ENCODE data around the gene CES1. TPM values are rescaled to one million over a fixed set of nuclear protein-coding genes. Genes with fewer than 3 reads are reported as not detected.

The CES1 gene
- total RNA-seq (ENCODE audit: low replicate concordance), result 0.09 TPM in 1 of 2 replicates, not detected in the other

DNA sequence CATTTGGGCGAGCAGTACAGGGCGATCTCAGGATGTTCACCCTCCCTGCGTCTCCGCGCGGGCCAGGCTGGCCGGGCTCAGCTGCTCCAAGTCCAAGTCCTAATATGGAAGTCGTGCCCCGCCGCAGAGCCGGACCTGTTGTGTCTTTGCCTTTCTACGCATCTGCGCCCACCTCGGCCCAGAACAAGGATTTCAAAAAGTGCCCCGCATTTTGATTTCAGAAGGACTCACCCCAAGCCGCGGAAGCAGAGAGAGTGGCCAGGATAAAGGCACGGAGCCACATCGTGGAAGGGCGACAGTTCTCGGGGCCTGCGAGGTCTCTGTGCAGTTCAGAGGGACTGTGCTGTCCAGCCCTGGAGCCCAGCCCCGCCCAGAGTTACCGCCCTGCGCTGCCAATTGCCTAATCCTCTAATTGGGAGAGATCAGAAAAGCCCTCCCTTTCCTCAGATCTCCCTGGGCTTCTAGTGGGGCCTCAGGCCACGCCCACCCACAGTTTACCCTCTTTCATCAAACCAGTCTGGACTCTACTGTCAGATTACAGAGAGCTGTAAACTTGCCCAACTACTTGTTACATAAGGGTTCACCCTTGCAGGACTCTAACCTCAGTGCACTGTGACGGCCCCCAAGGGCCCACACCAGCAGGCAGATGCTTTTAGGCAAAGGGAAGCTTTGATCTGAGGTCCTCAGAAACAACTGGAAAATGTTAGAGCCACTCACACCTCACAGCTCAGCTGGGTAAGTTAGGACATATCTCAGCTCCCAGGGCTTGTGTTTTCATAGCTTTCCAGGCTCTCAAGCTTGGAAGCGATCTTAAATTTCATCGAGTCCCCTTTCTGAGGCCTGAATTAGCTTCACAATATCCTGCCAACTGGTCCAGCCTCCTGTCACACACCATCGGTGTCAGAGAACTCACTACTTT is at the start of gene CES1:
TSS of gene CES1 (minus strand) at position 324 of the 919 bp plus-strand sequence. CDS start at position 283, 41 bp downstream.
- DNase-seq (ENCODE audit: low read depth), result no peak
- TF ChIP-seq, protein P1, sequence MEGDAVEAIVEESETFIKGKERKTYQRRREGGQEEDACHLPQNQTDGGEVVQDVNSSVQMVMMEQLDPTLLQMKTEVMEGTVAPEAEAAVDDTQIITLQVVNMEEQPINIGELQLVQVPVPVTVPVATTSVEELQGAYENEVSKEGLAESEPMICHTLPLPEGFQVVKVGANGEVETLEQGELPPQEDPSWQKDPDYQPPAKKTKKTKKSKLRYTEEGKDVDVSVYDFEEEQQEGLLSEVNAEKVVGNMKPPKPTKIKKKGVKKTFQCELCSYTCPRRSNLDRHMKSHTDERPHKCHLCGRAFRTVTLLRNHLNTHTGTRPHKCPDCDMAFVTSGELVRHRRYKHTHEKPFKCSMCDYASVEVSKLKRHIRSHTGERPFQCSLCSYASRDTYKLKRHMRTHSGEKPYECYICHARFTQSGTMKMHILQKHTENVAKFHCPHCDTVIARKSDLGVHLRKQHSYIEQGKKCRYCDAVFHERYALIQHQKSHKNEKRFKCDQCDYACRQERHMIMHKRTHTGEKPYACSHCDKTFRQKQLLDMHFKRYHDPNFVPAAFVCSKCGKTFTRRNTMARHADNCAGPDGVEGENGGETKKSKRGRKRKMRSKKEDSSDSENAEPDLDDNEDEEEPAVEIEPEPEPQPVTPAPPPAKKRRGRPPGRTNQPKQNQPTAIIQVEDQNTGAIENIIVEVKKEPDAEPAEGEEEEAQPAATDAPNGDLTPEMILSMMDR (IDR thresholded peaks at IDR 0.05; ENCODE audit: insufficient read depth, low read length), result no peak
- no peak within 1 kb of the TSS for H3K4me3 ChIP-seq (ENCODE audit: low read depth, low read length)

DNA sequence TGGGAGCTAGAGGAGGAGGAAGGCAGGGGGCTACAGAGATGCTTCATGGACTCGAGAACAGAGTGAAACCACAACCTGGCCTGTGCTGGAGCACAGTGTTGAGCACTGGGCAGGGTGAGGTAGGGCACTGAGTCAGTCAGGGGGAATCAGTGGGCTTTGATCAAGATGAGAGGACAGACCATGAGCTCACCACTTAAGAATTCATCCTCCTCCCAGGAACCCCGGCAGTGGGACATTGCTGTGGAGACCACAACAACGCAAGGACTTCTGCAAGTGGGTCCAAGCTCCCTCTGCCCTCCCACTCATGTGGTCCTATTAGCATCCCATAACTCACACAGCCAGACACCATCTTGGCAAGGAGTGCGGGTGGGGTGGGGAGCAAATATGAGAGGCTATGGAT is 44.0 kb upstream of the CES1 start:
- no peak for DNase-seq (ENCODE audit: low read depth)

DNA sequence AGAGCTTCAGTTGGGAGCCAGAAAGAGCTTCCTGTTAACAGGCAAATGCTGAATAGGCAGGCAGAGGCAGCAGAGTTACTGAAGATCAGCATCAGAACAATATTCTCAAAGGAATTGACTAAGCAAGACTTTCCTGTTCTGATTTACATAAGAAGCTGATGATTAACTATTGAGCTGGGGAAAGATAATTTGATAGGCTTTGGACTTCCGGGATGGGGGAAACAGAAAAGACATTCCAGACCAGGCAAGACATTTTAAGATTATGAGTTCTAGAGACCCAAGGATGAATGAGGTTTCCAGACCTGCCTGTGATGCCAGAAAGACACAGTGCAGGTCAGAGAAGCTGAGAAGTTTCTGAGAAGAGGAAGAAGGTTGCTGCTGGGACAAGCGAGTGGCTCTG is 42.4 kb upstream of the CES1 start, which contains the start of gene CES5A:
TSS of gene CES5A (minus strand) at position 101 of the 400 bp plus-strand sequence. CDS start 152 bp downstream, outside the sequence.
- no peak for DNase-seq (ENCODE audit: low read depth)
- TF ChIP-seq, protein P1 (IDR thresholded peaks at IDR 0.05; ENCODE audit: insufficient read depth, low read length), result no peak
- H3K4me3 ChIP-seq (ENCODE audit: low read depth, low read length), result no peak within 1 kb of the TSS

More for the DNA sequence above, 44.0 kb upstream of the CES1 start:
- no peak overlapping the region for H3K4me3 ChIP-seq (ENCODE audit: low read depth, low read length)
- TF ChIP-seq, protein P1 (IDR thresholded peaks at IDR 0.05; ENCODE audit: insufficient read depth, low read length), result no peak

DNA sequence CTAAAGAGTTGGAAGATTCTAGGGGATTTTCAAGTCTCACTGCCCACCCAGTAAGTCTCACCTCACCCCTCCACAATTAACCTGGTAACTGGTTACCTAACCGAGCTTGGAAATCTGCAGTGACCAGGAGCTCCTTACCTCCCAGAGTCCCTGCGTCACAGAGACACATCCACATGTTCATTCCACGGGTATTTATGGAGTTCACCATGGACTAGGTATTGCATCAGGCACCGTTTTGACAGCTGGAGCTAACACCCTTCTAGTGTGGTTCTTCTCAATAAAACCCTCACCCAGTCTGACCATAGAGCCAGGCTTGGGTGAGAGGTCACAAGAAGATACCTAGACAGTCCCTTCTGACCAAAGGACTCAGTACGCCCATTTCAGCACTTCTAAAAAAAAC is 40.2 kb upstream of the CES1 start:
- no peak for DNase-seq (ENCODE audit: low read depth)
- H3K4me3 ChIP-seq (ENCODE audit: low read depth, low read length), result no peak overlapping the region
- TF ChIP-seq, protein P1 (IDR thresholded peaks at IDR 0.05; ENCODE audit: insufficient read depth, low read length), result no peak

DNA sequence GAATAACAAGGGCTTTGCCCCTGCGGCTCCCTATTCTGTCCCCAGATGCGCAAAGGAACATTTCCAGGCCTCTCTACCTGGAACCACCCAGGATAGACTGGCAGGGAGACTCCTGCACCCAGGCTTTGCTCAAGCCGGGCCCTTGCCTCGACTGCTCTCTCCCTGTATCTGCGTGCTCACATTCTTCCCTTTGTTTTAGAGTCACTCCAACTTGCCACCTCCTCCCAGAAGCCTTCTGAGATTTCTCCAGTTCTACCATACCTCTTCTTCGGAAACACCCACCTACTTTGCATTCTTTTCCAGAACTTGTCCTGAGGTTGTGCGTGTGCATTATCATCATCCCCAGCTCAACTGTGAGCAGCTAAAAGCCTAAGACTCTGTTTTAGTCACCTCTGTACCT is 39.2 kb upstream of the CES1 start:
- TF ChIP-seq, protein P1 (IDR thresholded peaks at IDR 0.05; ENCODE audit: insufficient read depth, low read length), result no peak
- no peak for DNase-seq (ENCODE audit: low read depth)
- no peak overlapping the region for H3K4me3 ChIP-seq (ENCODE audit: low read depth, low read length)

DNA sequence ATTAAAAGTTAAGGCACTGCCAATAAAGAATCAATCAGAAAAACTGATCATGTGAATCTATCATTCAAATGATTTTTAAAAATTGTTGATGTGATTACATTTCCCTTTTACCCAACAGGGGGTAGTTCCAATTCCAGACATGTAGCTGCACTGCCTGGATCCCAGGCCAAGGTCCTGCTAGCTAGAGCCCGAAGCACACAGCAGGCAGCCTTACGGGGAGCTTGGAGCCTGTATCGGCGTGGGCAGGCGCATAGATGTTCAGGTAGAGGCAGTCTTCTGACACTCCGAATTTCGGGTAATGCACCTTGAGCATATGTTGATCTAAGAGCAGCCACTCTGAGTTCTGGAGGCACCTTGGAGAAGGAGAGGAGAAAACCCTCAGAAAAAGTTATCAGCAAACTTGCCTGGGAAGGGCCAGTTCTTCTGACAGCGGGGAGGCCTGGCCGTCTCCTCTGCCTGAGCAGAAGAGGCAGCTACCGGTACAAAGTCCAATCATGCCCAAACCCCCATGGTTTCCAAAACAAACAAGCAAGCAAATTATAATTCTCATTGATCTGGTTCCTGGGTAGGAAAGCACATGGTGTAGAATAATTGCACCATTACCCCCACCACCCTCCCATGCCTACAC is 38.6 kb upstream of the CES1 start:
- H3K4me3 ChIP-seq (ENCODE audit: low read depth, low read length), result no peak overlapping the region
- no peak for DNase-seq (ENCODE audit: low read depth)
- TF ChIP-seq, protein P1 (IDR thresholded peaks at IDR 0.05; ENCODE audit: insufficient read depth, low read length), result no peak
